GM12878 (cell line): ENCODE measurements around the gene POLD1.

ENCODE experiments used
- CREM ChIP-seq: IDR thresholded peaks from 2 replicates; pipeline ENCODE4 v1.6.1; 2014; ENCODE audit warnings: antibody characterized with exemption, low read depth
- EP300 ChIP-seq, 2 experiments: fragments of 150-350 bp in 1 of 2; IDR thresholded peaks; 2 replicates each; pipeline ENCODE4 v1.6.1; 2011 to 2012; ENCODE audit warnings: low read depth in 2 of 2, low read length in 2 of 2, borderline replicate concordance in 1 of 2, improper control_type of control experiment in 1 of 2, inconsistent platforms in 1 of 2; ENCODE audit not compliant: control insufficient read depth in 1 of 2
- HDGF ChIP-seq: fragments of 450-650 bp; IDR thresholded peaks from 2 replicates; pipeline ENCODE4 v1.6.1; 2016; ENCODE audit warnings: antibody characterized with exemption
- MAX ChIP-seq: IDR thresholded peaks from 2 replicates; pipeline ENCODE4 v1.6.1; 2012; ENCODE audit warnings: low read depth, low read length, improper control_type of control experiment
- USF2 ChIP-seq: IDR thresholded peaks from 2 replicates; pipeline ENCODE4 v1.6.1; 2011; ENCODE audit warnings: low read depth, low read length, improper control_type of control experiment, borderline replicate concordance
- TF ChIP-seq, protein P1 (sequence below), 3 experiments: IDR thresholded peaks in 2 of 3; conservative IDR thresholded peaks in 1 of 3; 2 replicates each; pipeline ENCODE4 v1.5.1; 2011; ENCODE audit warnings: low read depth in 3 of 3, low read length in 3 of 3, mild to moderate bottlenecking in 3 of 3, control low read depth in 2 of 3, moderate library complexity in 2 of 3, inconsistent platforms in 1 of 3, mixed read lengths in 1 of 3; ENCODE audit not compliant: control insufficient read depth in 2 of 3, insufficient read depth in 1 of 3; ENCODE audit errors: extremely low read depth in 1 of 3
- TF ChIP-seq, protein P2 (sequence below): IDR thresholded peaks from 2 replicates; pipeline ENCODE4 v1.6.1; 2012; ENCODE audit warnings: low read length, inconsistent platforms
- TF ChIP-seq, protein P3 (sequence below): fragments of 150-350 bp; IDR thresholded peaks from 2 replicates; pipeline ENCODE4 v1.6.1; 2016; ENCODE audit warnings: low read depth, low read length

DNA sequence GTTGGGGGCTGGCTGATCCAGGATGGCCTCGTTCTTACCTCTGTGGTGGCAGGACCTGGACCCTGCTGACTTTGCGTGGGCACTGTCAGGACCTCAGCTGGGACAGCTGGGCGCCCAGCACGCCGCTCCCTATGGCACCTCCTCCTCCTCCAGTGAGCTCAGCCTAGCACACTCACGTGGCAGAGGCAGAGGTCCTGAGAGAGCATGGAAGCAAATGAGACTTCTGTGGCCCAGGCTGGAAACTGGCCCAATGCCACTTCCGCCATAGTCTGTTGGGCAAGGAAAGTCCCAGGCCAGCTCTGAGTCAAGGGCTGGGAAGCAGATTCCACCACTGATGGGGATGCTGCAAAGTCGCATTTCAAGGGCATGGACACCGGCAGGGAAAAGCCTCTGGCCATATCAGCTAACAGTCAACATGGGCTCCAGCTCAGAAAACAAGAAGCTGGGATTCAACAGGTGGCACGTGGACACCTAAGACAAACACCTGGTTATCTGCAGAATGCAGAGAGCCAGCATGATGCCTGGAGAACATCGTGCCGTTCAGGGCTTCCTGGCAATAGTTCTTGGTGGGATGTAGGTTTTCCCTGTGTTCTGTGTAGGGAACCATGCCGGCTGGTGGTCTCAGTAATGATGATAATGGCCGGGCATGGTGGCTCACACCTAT, 65.2 kb downstream of the POLD1 start:
- TF ChIP-seq EP300 (IDR thresholded peaks at IDR 0.05; ENCODE audit: borderline replicate concordance in 1 of 2, control insufficient read depth in 1 of 2, low read depth in 2 of 2, low read length in 2 of 2), result no peak
- no peak for TF ChIP-seq USF2
- TF ChIP-seq, protein P1, sequence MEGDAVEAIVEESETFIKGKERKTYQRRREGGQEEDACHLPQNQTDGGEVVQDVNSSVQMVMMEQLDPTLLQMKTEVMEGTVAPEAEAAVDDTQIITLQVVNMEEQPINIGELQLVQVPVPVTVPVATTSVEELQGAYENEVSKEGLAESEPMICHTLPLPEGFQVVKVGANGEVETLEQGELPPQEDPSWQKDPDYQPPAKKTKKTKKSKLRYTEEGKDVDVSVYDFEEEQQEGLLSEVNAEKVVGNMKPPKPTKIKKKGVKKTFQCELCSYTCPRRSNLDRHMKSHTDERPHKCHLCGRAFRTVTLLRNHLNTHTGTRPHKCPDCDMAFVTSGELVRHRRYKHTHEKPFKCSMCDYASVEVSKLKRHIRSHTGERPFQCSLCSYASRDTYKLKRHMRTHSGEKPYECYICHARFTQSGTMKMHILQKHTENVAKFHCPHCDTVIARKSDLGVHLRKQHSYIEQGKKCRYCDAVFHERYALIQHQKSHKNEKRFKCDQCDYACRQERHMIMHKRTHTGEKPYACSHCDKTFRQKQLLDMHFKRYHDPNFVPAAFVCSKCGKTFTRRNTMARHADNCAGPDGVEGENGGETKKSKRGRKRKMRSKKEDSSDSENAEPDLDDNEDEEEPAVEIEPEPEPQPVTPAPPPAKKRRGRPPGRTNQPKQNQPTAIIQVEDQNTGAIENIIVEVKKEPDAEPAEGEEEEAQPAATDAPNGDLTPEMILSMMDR (IDR thresholded peaks at IDR 0.05 in 2 of 3, conservative IDR thresholded peaks at IDR 0.05 in 1 of 3; ENCODE audit: control insufficient read depth in 2 of 3, extremely low read depth in 1 of 3, insufficient read depth in 1 of 3, low read depth in 3 of 3, low read length in 3 of 3), result no peak
- TF ChIP-seq, protein P2, sequence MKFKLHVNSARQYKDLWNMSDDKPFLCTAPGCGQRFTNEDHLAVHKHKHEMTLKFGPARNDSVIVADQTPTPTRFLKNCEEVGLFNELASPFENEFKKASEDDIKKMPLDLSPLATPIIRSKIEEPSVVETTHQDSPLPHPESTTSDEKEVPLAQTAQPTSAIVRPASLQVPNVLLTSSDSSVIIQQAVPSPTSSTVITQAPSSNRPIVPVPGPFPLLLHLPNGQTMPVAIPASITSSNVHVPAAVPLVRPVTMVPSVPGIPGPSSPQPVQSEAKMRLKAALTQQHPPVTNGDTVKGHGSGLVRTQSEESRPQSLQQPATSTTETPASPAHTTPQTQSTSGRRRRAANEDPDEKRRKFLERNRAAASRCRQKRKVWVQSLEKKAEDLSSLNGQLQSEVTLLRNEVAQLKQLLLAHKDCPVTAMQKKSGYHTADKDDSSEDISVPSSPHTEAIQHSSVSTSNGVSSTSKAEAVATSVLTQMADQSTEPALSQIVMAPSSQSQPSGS, result no peak
- TF ChIP-seq HDGF, result no peak
- TF ChIP-seq, protein P3, sequence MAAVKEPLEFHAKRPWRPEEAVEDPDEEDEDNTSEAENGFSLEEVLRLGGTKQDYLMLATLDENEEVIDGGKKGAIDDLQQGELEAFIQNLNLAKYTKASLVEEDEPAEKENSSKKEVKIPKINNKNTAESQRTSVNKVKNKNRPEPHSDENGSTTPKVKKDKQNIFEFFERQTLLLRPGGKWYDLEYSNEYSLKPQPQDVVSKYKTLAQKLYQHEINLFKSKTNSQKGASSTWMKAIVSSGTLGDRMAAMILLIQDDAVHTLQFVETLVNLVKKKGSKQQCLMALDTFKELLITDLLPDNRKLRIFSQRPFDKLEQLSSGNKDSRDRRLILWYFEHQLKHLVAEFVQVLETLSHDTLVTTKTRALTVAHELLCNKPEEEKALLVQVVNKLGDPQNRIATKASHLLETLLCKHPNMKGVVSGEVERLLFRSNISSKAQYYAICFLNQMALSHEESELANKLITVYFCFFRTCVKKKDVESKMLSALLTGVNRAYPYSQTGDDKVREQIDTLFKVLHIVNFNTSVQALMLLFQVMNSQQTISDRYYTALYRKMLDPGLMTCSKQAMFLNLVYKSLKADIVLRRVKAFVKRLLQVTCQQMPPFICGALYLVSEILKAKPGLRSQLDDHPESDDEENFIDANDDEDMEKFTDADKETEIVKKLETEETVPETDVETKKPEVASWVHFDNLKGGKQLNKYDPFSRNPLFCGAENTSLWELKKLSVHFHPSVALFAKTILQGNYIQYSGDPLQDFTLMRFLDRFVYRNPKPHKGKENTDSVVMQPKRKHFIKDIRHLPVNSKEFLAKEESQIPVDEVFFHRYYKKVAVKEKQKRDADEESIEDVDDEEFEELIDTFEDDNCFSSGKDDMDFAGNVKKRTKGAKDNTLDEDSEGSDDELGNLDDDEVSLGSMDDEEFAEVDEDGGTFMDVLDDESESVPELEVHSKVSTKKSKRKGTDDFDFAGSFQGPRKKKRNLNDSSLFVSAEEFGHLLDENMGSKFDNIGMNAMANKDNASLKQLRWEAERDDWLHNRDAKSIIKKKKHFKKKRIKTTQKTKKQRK, result no peak
- TF ChIP-seq MAX, result no peak
- TF ChIP-seq CREM, result no peak
